NCI-H748 treated with DMSO at 0.1 percent for 48 hours (cell line): ENCODE measurements around the gene CUL7.
"Not testable (repeated sequence)": the region's sequence is repeated elsewhere in the genome, so short reads cannot be mapped to it uniquely, and the experiment has no call there.

ENCODE experiments used
- DNase-seq: peaks from one replicate; lab custom pipeline; 2025; lab: John Stamatoyannopoulos, UW

CUL7 gene

DNA sequence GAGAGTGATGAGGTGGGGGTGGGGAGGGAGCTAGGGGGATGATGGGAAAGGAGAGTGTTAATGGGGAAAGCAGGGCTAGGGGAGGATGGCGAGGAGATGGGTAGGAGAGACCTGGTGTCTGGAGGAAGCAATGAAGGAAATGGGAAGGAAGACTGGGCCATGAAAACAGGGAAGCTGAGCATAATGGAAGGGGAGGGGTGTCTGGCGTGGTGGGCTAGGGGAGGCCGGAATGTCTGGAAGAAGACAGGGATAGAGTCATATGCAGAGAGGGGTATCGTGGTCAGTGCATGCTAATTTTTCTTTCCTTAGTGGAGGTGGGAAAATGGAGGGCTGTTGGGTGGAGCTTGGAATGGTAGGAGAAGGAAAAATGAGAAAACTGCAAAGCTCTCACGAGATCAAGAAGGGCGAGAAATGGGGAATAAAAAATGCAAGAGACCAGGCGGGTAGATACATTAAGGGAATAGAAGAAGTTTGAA lies 39.2 kb downstream of the CUL7 start:
- DNase-seq: no peak

DNA sequence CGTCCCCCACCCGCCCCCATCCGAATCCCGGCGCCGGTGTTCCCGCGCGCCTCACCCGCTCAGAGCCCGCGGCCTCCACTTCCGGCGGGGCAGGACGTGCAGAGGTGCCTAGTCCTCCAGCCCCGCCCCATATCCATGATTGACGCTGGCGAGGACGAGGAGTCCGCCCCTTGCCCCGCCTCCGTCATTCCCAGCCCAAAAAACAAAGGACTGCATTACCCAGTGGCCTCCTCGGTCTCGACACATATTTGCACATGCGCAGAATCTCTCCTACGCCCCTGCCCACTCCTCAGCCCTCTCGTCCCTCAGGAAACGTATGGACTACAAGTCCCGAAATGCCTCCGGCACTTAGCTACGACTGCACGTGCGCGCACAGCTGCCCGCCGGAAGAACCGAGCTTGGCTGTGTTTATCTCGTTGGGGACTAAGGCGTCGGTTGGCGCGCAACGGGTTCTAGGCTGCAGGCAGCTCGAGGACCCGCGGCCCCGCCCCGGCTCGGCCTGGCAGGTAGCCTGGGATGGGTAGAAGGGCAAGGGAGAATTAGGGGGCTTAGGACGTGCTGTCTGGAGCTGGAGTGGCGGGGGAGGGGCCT lies 39.7 kb downstream of the CUL7 start, which contains the start of the genes KLHDC3 and MEA1:
Gene KLHDC3, plus strand, starts transcription at position 407 of the 591 bp plus-strand sequence. CDS start 2,944 bp downstream, outside the sequence.
Gene MEA1, minus strand, starts transcription at position 104 of the 591 bp plus-strand sequence. CDS start 133 bp downstream, outside the sequence.
- DNase-seq: peak; percentile 100

DNA sequence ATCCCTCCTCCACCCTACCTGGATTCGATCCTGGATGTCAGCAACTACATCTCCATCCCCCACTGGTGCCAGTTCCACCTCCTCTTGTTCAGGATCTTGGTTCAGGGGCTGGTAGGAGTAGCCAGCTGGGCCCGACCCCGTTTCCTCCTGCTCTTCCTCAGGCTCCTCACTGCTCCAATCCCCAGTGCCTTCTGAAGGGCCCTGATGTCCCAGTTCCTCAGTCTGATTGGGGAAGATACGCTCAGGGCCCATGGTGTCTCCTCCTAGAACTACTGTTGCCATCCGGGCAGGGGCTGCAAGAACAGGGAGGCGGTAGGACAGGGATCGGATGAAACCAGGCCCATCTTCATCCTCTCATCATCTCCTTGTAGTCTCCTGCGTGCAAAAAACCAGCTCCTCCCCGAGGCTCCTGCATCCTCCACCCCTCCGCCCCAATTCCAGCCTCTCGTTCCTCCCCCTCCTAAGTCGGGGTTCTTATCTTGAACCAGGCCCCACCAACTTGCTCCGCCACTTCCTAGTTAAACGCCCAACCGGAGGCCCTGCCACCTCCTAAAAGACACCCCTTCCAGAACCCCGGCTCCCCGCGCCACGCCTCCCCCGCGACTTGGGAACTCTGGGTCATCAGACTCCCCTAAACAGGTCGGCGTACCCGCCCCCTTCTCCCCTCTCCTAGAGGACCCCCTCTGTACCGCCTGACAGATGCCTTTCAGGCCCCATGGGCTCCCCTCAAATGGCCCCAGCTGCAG lies 40.4 kb downstream of the CUL7 start:
- peak; percentile 38 for DNase-seq

DNA sequence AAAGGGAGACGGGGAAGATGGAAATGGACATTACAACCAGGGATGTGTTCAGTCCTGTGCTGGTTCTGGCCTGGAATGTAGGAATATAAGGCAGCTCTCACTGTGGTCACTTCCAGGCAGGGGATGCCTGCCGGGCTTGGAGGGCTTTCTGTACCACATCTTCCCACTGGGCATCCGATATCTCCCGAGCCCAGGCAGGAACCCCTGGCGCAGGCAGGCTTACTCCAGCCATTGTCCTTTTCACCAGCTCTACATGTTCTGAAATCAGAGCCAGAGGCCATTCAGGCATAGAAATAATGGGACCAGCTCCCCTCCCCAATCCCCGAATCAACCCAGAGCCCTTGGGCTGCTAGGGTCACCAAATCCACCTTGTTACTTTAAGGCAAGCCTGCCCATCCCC lies 41.3 kb downstream of the CUL7 start:
- DNase-seq: no peak

DNA sequence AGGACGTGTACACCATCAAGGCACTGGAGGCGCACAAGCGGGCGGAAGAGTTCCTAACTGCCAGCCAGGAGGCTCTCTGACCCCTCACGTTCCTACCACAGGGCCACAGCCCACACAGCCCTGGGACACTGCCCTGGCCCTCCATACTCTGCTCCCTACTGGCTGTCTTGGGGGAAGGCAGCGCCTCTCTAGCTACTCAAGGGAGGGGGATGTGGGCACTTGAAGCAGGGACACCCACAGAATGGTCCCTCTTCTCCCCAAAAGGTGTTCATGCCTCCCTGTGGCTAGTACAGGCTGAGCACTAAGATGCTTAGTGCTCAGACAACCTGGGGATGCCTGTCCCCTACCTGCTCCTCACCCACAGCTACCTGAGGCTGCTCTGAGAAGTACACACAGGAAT lies 42.4 kb downstream of the CUL7 start:
- no peak for DNase-seq

DNA sequence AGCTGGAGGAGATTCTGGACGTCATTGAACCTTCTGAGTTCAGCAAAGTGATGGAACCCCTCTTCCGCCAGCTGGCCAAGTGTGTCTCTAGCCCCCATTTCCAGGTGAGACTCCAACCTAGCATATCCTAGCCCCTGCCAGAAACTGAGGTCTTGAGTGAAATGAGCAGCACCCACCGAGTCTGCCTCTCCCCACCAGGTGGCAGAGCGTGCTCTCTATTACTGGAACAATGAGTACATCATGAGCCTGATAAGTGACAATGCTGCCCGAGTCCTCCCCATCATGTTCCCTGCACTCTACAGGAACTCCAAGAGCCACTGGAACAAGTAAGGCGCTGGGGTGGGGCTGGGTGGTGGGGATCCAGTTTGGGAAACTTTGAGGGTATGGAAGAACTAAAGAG lies 44.5 kb downstream of the CUL7 start:
- no peak for DNase-seq

DNA sequence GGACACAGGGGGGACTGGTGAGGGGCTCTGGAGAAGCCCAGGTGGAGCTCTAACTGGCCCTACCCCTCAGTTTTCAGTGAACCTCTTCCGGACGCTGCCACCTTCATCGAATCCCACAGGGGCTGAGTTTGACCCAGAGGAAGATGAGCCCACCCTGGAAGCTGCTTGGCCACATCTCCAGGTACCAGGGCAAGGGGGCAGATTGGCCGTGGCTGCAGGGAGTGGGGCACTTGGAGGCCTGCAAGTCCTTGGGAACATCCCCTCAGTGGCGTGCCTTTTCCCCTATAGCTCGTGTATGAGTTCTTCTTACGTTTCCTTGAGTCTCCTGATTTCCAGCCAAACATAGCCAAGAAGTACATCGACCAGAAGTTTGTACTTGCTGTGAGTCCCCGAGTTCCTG lies 46.5 kb downstream of the CUL7 start:
- DNase-seq: no peak

DNA sequence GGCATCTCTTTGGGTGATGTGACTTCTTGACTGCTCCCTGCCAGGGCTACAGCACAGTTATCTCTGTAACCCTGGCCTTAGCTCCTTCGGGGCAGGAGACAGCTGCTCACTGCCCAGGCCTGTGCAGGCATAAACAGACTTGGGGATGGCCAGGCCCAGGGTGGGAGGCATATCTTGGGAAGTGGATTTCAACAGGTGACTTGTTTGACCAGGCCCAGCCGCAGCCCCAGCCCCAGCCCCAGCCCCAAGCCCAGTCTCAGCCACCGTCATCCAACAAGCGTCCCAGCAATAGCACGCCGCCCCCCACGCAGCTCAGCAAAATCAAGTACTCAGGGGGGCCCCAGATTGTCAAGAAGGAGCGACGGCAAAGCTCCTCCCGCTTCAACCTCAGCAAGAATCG lies 47.4 kb downstream of the CUL7 start:
- DNase-seq: no peak

DNA sequence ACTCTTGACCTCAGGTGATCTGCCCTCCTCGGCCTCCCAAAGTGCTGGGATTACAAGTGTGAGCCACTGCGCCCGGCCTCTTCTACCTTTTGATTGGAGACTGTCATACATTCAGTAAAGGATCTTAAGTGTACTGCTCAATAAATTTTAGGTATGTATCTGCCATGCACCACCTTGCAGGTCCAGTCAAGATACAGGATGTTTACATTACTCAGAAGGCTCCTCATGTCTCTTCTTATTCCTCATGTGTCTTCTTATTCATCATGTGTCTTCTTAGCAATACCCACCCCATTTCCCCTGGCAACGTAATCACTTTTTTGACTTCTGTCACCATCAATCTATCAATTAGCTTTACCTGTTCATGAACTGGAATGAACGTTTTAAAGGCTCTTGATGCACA lies 47.8 kb downstream of the CUL7 start:
- DNase-seq: no peak

DNA sequence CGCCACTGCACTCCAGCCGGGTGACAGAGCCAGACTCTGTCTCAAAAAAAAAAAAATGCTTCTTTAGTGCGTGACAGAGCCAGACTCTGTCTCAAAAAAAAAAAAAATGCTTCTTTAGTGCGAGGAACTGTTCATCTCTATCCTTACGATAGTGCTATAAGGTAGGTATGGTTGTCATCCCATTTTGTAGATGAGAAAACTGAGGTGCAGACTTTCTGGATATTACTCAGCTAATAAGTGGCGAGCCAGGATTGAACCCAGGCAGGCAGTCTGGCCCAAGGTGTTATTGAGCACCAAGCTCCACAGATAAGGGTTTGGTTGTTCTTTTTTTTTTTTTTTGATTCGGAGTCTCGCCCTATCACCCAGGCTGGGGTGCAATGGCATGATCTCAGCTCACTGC lies 51.8 kb downstream of the CUL7 start:
- DNase-seq: no peak

DNA sequence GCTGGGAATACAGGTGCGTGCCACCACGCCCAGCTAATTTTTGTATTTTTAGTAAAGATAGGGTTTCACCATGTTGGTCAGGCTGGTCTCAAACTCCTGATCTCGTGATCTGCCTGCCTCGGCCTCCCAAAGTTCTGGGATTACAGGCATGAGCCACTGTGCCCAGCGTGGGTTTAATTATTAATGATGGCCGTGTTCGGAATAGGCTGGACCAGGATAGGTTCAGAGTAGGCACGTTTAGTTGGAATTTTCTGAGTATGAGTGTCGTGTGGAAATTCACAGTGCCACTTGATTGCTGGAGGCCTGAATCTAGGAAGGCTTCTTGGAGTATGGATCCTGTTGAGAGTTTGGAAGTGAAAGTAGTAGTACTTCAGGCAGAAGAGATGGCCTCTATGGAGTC lies 55.4 kb downstream of the CUL7 start:
- not testable (repeated sequence) for DNase-seq

DNA sequence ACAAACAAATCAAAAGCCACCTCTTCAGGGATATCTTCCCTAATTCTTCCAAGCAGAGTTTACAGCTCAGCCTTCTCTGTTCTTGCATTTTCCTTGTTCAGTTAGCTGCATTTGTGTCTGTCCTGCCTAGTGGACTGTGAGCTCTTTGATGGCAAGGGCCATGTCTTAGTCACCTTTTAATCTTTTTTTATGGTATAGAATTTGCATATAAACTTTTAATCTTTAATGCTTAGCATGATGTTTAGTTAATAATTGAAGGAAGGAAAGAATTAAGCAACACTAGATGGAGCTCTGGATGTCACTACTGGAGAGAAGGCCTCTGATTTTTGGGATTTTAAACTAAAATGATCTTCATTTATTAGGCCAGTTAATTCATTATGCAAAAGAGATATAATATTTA lies 57.1 kb downstream of the CUL7 start:
- no peak for DNase-seq

DNA sequence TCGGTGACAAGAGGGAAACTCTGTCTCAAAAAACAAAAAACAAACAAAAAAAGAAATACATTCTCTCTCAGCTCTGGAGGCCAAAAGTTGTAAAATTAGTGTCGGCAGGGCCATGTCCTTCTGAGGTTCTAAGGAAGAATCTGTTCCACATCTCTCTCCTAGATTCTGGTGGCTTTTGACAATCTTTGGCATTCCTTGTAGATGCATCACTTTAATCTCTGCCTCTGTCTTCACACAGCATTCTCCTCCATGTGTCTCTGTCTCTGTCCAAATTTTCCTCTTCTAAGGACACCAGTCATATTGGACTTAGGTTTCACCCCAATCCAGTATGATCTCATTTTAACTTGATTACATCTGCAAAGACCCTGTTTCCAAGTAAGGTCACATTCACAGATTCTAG lies 60.2 kb downstream of the CUL7 start:
- DNase-seq: no peak

DNA sequence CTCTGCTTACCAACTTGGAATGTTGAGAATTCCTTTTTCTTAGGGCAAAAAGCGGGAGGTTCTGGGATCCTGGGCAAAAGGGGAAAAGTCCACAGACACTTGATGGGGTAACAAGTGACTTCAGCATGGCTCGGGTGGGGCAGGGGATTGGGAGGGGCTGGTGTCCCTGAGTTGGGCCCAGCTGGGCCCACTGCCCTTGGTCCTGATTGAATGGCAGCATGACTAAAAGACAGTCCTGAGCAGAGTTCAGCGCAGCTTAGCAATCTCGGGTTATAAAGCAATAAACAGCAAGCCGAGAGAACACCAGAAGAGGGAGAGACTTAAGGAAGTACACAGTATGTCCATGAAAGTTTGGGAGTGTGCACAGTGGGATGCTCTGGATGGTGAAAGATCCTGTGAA lies 63.7 kb downstream of the CUL7 start:
- DNase-seq: no peak

DNA sequence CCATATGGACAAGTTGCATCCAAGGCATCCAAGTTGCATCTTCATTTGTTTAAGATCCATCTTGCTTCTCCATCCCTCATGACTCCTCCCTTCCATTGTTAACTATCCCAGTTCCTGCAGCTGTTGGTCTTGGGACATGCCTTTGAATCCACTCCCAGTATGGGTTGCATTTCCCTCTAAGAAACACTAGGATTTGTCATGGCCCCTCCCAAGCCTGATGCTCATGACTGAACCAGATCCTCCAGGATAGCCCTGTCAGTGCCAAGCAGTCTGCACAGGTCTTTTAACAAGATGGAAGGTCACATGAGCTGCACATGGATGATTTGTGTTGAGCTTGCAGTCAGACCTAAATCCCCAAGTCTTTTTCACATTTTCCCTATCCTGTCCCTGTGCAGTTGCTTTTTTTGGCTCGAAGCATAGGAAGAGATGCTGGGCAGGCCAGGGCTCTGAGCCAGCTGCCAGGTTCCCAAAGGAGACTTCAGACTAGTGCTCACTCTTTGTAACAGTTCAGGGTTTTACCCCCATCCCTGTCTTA lies 65.1 kb downstream of the CUL7 start:
- no peak for DNase-seq
